DND-41 (cell line): ENCODE measurements around the gene ZNF554.

ENCODE experiments used
- CTCF ChIP-seq: IDR thresholded peaks from 2 replicates; pipeline ENCODE4 v1.5.1; 2012; ENCODE audit warnings: borderline replicate concordance, low read length, moderate library complexity, mild to moderate bottlenecking; ENCODE audit not compliant: poor library complexity, severe bottlenecking; ENCODE audit errors: extremely low read depth
- EZH2 ChIP-seq: IDR thresholded peaks from 3 replicates; pipeline ENCODE4 v1.6.1; 2012; ENCODE audit warnings: borderline replicate concordance, low read depth, mild to moderate bottlenecking, moderate library complexity, low read length, inconsistent platforms; ENCODE audit not compliant: severe bottlenecking

- TF ChIP-seq CTCF (peak; percentile 67), EZH2 (no peak)
These were observed 36.5 kb upstream of the ZNF554 start, which contains the start of gene SGTA for GRCh38 chr19:2782936-2783780.
